HCT116 (cell line): Measurements from ENCODE around the gene FLVCR1. TPM values are rescaled to one million over a fixed set of nuclear protein-coding genes. Genes with fewer than 3 reads are reported as not detected.

ENCODE experiments used
- ATAC-seq: fragments of 200-7000 bp; cut with Tn5 transposase; 2 replicates; pipeline ENCODE4 v1.9.1; 2020; ENCODE audit warnings: mild to moderate bottlenecking, moderate library complexity
- BruUV-seq: library from RNA; stranded (reverse); fragments of 400-500 nt; replicated peaks from 2 replicates; lab custom pipeline; 2021; lab: Mats Ljungman, UMichigan
- CTCF ChIA-PET: fragments of 300-600 bp; sonication (Branson Sonifier 250); formaldehyde crosslinking; loops from one replicate; lab custom pipeline; 2021; ENCODE audit warnings: antibody characterized with exemption; lab: Charles Lee
- POLR2A ChIA-PET: fragments of 300-600, 350-600 bp; sonication (Branson Sonifier 250); formaldehyde crosslinking; loops from one replicate; lab custom pipeline; 2021; ENCODE audit warnings: antibody characterized with exemption; lab: Charles Lee
- RAD21 ChIA-PET, 2 experiments: fragments of 300-600 bp; sonication (Branson Sonifier 250); formaldehyde crosslinking; loops; one replicate each; lab custom pipeline; 2023; ENCODE audit warnings: low total read pairs in 2 of 2; ENCODE audit not compliant: uncharacterized antibody in 2 of 2, unreplicated experiment in 2 of 2, low non-redundant PET in 1 of 2; lab: Charles Lee
- DNase-seq: peaks from one replicate; pipeline ENCODE4 v3.0.0-alpha.2; 2010; ENCODE audit warnings: low read depth, low spot score
- H2AFZ ChIP-seq: fragments of 200-600 bp; shearing (Covaris generic), sonication (generic); 2 replicates; pipeline ENCODE4 v1.6.1; 2017; ENCODE audit warnings: low read depth, mixed run types, mixed read lengths, antibody characterized with exemption, low read length; ENCODE audit not compliant: poor library complexity, severe bottlenecking
- H3K27ac ChIP-seq: 2 replicates; pipeline ENCODE4 v1.5.1; 2012; ENCODE audit warnings: low read depth, low read length
- H3K27me3 ChIP-seq: fragments of 200-600 bp; sonication (generic); 2 replicates; pipeline ENCODE4 v1.6.1; 2016; ENCODE audit warnings: mixed run types, low read length, mixed read lengths; ENCODE audit not compliant: insufficient read depth
- H3K36me3 ChIP-seq, 2 experiments: fragments of 200-500 bp in 1 of 2; fragments of 200-600 bp in 1 of 2; sonication (Bioruptor generic) in 1 of 2; sonication (generic) in 1 of 2; 2 replicates each; pipeline versions ENCODE4 v1.5.1 to v1.6.1; 2014 to 2016; ENCODE audit warnings: low read length in 2 of 2, inconsistent platforms in 1 of 2, mixed read lengths in 1 of 2, mixed run types in 1 of 2; ENCODE audit not compliant: insufficient read depth in 2 of 2, control insufficient read depth in 1 of 2
- H3K4me1 ChIP-seq, 2 experiments: fragments of 200-600 bp in 1 of 2; sonication (generic) in 1 of 2; 2 replicates each; pipeline versions ENCODE4 v1.5.1 to v1.6.1; 2012 to 2017; ENCODE audit warnings: low read length in 2 of 2, inconsistent platforms in 1 of 2, mild to moderate bottlenecking in 1 of 2, mixed read lengths in 1 of 2, mixed run types in 1 of 2, moderate library complexity in 1 of 2; ENCODE audit not compliant: insufficient read depth in 2 of 2, control insufficient read depth in 1 of 2
- H3K4me2 ChIP-seq: fragments of 200-600 bp; sonication (generic); 2 replicates; pipeline ENCODE4 v1.6.1; 2017; ENCODE audit warnings: mixed run types, low read length, mixed read lengths
- H3K4me3 ChIP-seq, 2 experiments: fragments of 200-600 bp in 1 of 2; sonication (generic) in 1 of 2; replicated peaks in 1 of 2; 2 replicates each; pipeline ENCODE4 v1.5.1; 2011 to 2016; ENCODE audit warnings: low read length in 2 of 2, control low read depth in 1 of 2, low read depth in 1 of 2, mild to moderate bottlenecking in 1 of 2, mixed read lengths in 1 of 2, mixed run types in 1 of 2
- H3K79me2 ChIP-seq: fragments of 200-600 bp; sonication (generic); 2 replicates; pipeline ENCODE4 v1.6.1; 2017; ENCODE audit warnings: mild to moderate bottlenecking, mixed run types, low read length, moderate library complexity, mixed read lengths; ENCODE audit not compliant: insufficient read depth
- H3K9ac ChIP-seq: fragments of 200-600 bp; sonication (generic); 2 replicates; pipeline ENCODE4 v1.6.1; 2016; ENCODE audit warnings: low read length, mixed read lengths
- H3K9me2 ChIP-seq: fragments of 200-600 bp; sonication (generic), shearing (Covaris generic); 2 replicates; pipeline ENCODE4 v1.6.1; 2017; ENCODE audit warnings: mixed run types, mild to moderate bottlenecking, moderate library complexity; ENCODE audit not compliant: insufficient read depth
- H3K9me3 ChIP-seq, 2 experiments: fragments of 200-500 bp in 1 of 2; fragments of 200-600 bp in 1 of 2; sonication (Bioruptor generic) in 1 of 2; sonication (generic) in 1 of 2; 2 replicates each; pipeline ENCODE4 v1.6.1; 2014 to 2017; ENCODE audit warnings: low read length in 2 of 2, mixed read lengths in 2 of 2, inconsistent platforms in 1 of 2, low read depth in 1 of 2, mild to moderate bottlenecking in 1 of 2, mixed run types in 1 of 2, moderate library complexity in 1 of 2; ENCODE audit not compliant: control insufficient read depth in 1 of 2, insufficient read depth in 1 of 2
- H4K20me1 ChIP-seq: fragments of 200-600 bp; sonication (generic), shearing (Covaris generic); 2 replicates; pipeline ENCODE4 v1.6.1; 2017; ENCODE audit warnings: mixed run types, mild to moderate bottlenecking, moderate library complexity; ENCODE audit not compliant: insufficient read depth
- ATF3 ChIP-seq: IDR thresholded peaks from 2 replicates; pipeline ENCODE4 v1.6.1; 2012
- CBX3 ChIP-seq: IDR thresholded peaks from 2 replicates; pipeline ENCODE4 v1.6.1; 2012; ENCODE audit warnings: low read depth
- CEBPB ChIP-seq: IDR thresholded peaks from 2 replicates; pipeline ENCODE4 v1.6.1; 2012; ENCODE audit warnings: low read depth
- EGR1 ChIP-seq: IDR thresholded peaks from 2 replicates; pipeline ENCODE4 v1.6.1; 2012; ENCODE audit warnings: low read depth
- EZH2 ChIP-seq: fragments of 200-600 bp; sonication (generic); IDR thresholded peaks from 2 replicates; pipeline ENCODE4 v1.6.1; 2017; ENCODE audit warnings: antibody characterized with exemption, mixed run types
- FOSL1 ChIP-seq: IDR thresholded peaks from 2 replicates; pipeline ENCODE4 v1.6.1; 2012; ENCODE audit warnings: low read depth
- JUND ChIP-seq: IDR thresholded peaks from 2 replicates; pipeline ENCODE4 v1.6.1; 2012
- REST ChIP-seq: IDR thresholded peaks from 2 replicates; pipeline ENCODE4 v1.6.1; 2012; ENCODE audit warnings: low read depth
- SP1 ChIP-seq: IDR thresholded peaks from 2 replicates; pipeline ENCODE4 v1.6.1; 2012; ENCODE audit warnings: low read depth
- TCF7L2 ChIP-seq: IDR thresholded peaks from 2 replicates; pipeline ENCODE4 v1.7.0; 2011; ENCODE audit warnings: borderline replicate concordance, inconsistent platforms; ENCODE audit not compliant: insufficient read depth, insufficient read length; ENCODE audit errors: extremely low read depth
- YY1 ChIP-seq: IDR thresholded peaks from 2 replicates; pipeline ENCODE4 v1.6.1; 2011; ENCODE audit warnings: low read length, low read depth, moderate library complexity, mild to moderate bottlenecking; ENCODE audit not compliant: insufficient replicate concordance; ENCODE audit errors: extremely low read depth
- ZBTB33 ChIP-seq: IDR thresholded peaks from 2 replicates; pipeline ENCODE4 v1.6.1; 2011; ENCODE audit warnings: mild to moderate bottlenecking, low read length, moderate library complexity; ENCODE audit not compliant: insufficient replicate concordance; ENCODE audit errors: extremely low read depth
- intact Hi-C: fragments of 100-400 bp; cut with micrococcal nuclease; formaldehyde crosslinking; loops from 2 replicates; pipeline ENCODE4 v1.10.0; 2022
- total RNA-seq: library from RNA; stranded (reverse); gene quantifications from one replicate; pipeline ENCODE4 v1.2.1, GENCODE V29; 2021; ENCODE audit not compliant: unreplicated experiment

Gene FLVCR1
- total RNA-seq, 1 experiment from 2014 or later = 19.0 TPM

- no TSS peak for BruUV-seq
- intact Hi-C loops = no loop called here
- no peak overlapping the region for H3K4me3 ChIP-seq
- no peak for TF ChIP-seq JUND
- no peak for TF ChIP-seq EGR1
- no peak for TF ChIP-seq CEBPB
- TF ChIP-seq EZH2 = no peak
- no peak for TF ChIP-seq FOSL1
- no peak for TF ChIP-seq CBX3
- no peak for TF ChIP-seq ATF3
- TF ChIP-seq ZBTB33 = no peak
- TF ChIP-seq SP1 = no peak
- TF ChIP-seq, all 23 proteins: peak for 0
- no peak overlapping the region for H3K27ac ChIP-seq
- H3K36me3 ChIP-seq = peaks cover 12 to 34% of the 10 kb centered on the region in 2 experiments
- H4K20me1 ChIP-seq = no peaks in the 10 kb centered on the region
- no peaks in the 10 kb centered on the region for H3K9me2 ChIP-seq
- ChIA-PET CTCF (no interaction called here), POLR2A (no interaction called here), RAD21 (no interaction called here)
- no peak overlapping the region for H2AFZ ChIP-seq
- H3K9ac ChIP-seq = no peak overlapping the region
- DNase-seq (no peak), ATAC-seq (no peak)
- peaks cover 17% of the 10 kb centered on the region for H3K79me2 ChIP-seq
- no peaks in the 10 kb centered on the region for H3K27me3 ChIP-seq
- H3K4me1 ChIP-seq = no peaks in the 10 kb centered on the region
- H3K9me3 ChIP-seq = no peaks in the 10 kb centered on the region
- no peak overlapping the region for H3K4me2 ChIP-seq
Measured at GRCh38 chr1:212871976-212872375, 13.9 kb downstream of the FLVCR1 start.

GRCh38 chr1:212873518-212873917 lies 15.4 kb downstream of the FLVCR1 start:
- Histone ChIP-seq H3K27me3 (no peaks in the 10 kb centered on the region), H3K9me3 (no peaks in the 10 kb centered on the region), H3K9ac (no peak overlapping the region), H3K36me3 (peaks cover 16 to 30% of the 10 kb centered on the region in 2 experiments), H3K27ac (no peak overlapping the region), H3K4me1 (no peaks in the 10 kb centered on the region), H3K4me2 (no peak overlapping the region), H3K9me2 (no peaks in the 10 kb centered on the region), H3K4me3 (no peak overlapping the region), H2AFZ (no peak overlapping the region), H4K20me1 (no peaks in the 10 kb centered on the region), H3K79me2 (peaks cover 12% of the 10 kb centered on the region; the same call in 1 of the 2 replicates)
- CTCF ChIA-PET = no interaction called here
- intact Hi-C loops = no loop called here
- POLR2A ChIA-PET = no interaction called here
- no peak for ATAC-seq
- RAD21 ChIA-PET = no interaction called here
- DNase-seq = no peak
- BruUV-seq = no TSS peak
- TF ChIP-seq REST (no peak), ZBTB33 (no peak), TCF7L2 (no peak), ATF3 (no peak), FOSL1 (no peak), YY1 (no peak)
